Activated CD4-positive, alpha-beta T cell treated with anti-CD3 and anti-CD28 coated beads, Interleukin-10, Interleukin-2, amounts not matched to agents 100 ng/mL and 50 ng/mL, durations not matched to agents 16 hours and 8 hours (primary cell): Measurements from ENCODE around the gene POM121C.
"Not testable (repeated sequence)": the region's sequence is repeated elsewhere in the genome, so short reads cannot be mapped to it uniquely, and the experiment has no call there.

Experiments
- DNase-seq: peaks from one replicate; pipeline ENCODE4 v3.0.0-alpha.2; 2020

POM121C gene

GRCh38 chr7:75421798-75422710 is 64.0 kb downstream of the POM121C start:
- DNase-seq: not testable (repeated sequence)

- not testable (repeated sequence) for DNase-seq
Observed at GRCh38 chr7:75420152-75420551, 65.9 kb downstream of the POM121C start.

- DNase-seq: not testable (repeated sequence)
Observed at GRCh38 chr7:75419693-75420092, 66.4 kb downstream of the POM121C start.

GRCh38 chr7:75419210-75419609 is 66.9 kb downstream of the POM121C start:
- not testable (repeated sequence) for DNase-seq

- not testable (repeated sequence) for DNase-seq
Observed at GRCh38 chr7:75418292-75418858, 67.7 kb downstream of the POM121C start.

- DNase-seq: not testable (repeated sequence)
Observed at GRCh38 chr7:75416787-75417186, 69.3 kb downstream of the POM121C start.

GRCh38 chr7:75415829-75416373 is 70.2 kb downstream of the POM121C start:
- DNase-seq: not testable (repeated sequence)

- not testable (repeated sequence) for DNase-seq
Observed at GRCh38 chr7:75415428-75415817, 70.7 kb downstream of the POM121C start.

GRCh38 chr7:75414708-75415427 is 71.2 kb downstream of the POM121C start:
- not testable (repeated sequence) for DNase-seq

GRCh38 chr7:75414204-75414603 is 71.9 kb downstream of the POM121C start:
- not testable (repeated sequence) for DNase-seq

GRCh38 chr7:75410823-75411173 is 75.3 kb downstream of the POM121C start:
- DNase-seq: not testable (repeated sequence)

- not testable (repeated sequence) for DNase-seq
Observed at GRCh38 chr7:75409880-75410822, 75.9 kb downstream of the POM121C start.

GRCh38 chr7:75404663-75405062 is 81.4 kb downstream of the POM121C start:
- not testable (repeated sequence) for DNase-seq

GRCh38 chr7:75403455-75404443 is 82.3 kb downstream of the POM121C start:
- not testable (repeated sequence) for DNase-seq

- DNase-seq: not testable (repeated sequence)
Observed at GRCh38 chr7:75400575-75400974, 85.5 kb downstream of the POM121C start.

GRCh38 chr7:75398771-75399700 is 87.1 kb downstream of the POM121C start:
- DNase-seq: not testable (repeated sequence)

- not testable (repeated sequence) for DNase-seq
Observed at GRCh38 chr7:75397865-75398264, 88.2 kb downstream of the POM121C start.

- DNase-seq: not testable (repeated sequence)
Observed at GRCh38 chr7:75395329-75395728, 90.8 kb downstream of the POM121C start, which contains the start of gene TRIM73. Gene TRIM73, plus strand, starts transcription at chr7:75395629. Its CDS starts 3,305 bp downstream, at chr7:75398934.

GRCh38 chr7:75393194-75393593 is 92.9 kb downstream of the POM121C start:
- DNase-seq: not testable (repeated sequence)
